Stimulated activated CD4-positive, alpha-beta T cell treated with anti-CD3 and anti-CD28 coated beads, Interleukin-4, amount 100 ng/mL, for 1 hour (primary cell): Measurements from ENCODE around the gene PIGQ.

Source experiments
- DNase-seq: peaks from one replicate; pipeline ENCODE4 v3.0.0-alpha.2; 2020

The PIGQ gene

DNA sequence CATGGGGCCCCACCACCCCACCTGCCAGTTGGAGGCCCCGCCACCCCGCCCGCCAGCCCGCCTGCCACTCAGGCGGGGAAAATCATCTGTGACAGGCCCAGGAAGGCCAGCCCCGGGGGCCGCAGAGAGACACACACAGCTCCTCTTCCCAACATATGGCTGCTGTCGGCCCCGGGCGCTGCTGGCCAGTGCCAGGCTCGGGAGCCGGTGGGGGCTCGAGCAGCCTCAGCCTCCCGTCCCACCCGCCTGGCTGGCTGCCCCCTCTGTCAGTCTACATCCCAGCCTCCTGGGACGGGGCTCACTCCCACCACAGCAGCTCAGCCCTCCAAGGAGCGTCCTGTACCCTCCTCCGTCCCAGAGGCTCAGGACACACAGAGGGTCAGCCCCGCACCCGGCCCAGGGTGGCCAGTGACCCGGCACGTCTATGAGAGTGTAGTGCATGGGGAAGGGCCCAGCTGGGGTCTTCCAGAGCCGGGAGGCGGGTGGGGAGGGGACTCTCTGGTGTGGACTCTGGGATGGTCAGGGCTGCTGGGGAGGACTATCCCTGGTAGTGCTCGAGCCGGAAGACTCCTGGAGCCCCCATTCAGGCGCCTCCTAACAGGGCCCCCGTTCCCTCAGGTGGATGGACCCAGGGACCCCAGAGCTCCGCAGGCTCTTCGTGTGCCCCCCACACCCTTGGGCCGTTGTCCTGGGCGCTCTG lies 13.1 kb upstream of the PIGQ start:
- DNase-seq = no peak

DNA sequence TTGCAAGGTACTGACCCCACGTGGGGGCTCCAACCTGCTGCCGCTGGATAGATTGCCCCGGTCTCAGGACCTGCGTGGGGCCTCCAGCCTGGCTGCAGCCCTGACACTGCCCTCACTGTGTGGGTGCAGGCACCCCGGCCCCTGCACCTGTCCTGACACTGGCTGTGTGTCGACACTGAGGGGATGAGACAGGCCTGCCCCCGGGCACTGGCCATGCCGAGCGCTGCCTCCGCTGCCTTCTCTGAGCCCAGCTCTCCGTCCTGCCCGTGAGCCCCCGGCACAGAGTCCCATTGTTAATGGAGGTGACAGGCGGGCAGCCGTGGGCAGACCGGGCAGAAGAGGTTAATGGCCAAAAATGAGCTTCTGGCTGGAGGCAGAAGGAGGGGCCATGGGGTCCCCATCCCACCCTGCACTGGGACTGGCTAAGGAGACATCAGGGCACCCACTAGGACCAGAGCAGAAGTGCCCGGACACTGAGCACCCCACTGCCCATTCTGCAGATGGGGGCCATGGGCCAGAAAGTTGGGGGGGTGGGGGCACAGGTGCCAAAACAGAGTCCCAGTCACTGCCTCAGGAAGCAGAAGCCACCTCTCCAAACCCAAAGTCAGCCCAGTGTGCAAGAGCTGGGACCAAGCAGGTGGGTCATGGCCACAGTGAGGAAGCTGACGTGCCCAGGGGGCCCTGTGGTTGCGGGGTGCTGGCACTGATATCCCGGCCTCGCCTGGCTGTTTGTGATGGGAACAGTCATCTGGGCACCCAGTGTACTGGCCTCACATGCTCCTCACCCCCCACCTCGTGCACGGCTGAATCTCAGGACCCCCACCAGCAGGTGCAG lies 12.1 kb upstream of the PIGQ start:
- no peak for DNase-seq

DNA sequence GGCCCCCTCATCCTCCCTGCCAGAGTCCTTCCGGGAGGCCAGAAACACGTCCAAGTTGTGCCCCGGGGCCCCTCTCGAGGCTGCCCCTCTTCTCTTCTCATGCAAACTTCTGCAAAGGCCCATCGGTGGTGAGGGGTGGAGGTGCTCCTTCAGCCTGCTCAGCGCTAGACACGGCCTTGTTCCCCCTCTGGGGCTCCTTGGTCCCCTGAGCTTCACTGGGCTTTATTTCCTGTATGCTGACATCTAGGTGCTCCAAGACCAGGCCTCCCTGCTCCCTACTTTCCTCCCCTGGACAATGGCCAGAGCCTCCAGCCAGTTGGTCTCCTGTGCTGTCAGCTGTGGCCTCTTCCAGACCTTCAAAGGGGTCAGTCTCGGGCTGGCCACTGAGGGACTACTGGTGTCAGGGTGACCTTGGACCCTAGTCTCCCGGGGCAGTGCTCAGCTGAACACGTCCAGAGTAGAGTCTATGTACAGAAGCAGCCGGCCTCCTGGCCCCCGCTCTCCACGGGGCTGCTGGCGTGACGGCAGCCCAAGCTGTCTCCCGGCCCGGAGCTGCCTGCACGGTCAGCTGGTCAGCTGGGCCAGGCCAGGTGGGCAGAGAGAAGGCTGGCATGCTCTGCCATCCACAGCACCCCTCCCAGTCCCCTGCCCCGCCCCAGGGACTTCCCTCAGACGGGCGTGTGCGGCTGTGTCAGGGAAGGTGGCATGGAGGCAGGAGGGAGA lies 11.3 kb upstream of the PIGQ start:
- no peak for DNase-seq

DNA sequence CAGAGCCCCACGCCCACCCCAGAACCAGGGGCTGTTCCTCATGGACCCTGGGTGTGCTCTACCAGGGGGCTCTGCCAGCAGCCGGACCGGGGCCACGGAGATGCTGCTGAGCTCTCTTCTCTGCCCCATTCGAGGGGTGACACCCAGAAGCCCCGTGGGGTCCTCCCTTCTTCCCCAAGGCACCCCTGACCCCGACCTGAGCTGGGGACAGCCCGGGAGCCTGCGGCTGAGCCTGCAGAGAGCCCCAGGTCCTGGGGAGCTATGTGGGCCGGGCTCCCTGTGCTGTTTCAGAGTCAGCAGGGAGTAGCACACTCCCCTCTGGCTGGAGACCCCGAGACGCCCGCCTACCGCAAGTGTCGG lies 10.8 kb upstream of the PIGQ start:
- DNase-seq = no peak

DNA sequence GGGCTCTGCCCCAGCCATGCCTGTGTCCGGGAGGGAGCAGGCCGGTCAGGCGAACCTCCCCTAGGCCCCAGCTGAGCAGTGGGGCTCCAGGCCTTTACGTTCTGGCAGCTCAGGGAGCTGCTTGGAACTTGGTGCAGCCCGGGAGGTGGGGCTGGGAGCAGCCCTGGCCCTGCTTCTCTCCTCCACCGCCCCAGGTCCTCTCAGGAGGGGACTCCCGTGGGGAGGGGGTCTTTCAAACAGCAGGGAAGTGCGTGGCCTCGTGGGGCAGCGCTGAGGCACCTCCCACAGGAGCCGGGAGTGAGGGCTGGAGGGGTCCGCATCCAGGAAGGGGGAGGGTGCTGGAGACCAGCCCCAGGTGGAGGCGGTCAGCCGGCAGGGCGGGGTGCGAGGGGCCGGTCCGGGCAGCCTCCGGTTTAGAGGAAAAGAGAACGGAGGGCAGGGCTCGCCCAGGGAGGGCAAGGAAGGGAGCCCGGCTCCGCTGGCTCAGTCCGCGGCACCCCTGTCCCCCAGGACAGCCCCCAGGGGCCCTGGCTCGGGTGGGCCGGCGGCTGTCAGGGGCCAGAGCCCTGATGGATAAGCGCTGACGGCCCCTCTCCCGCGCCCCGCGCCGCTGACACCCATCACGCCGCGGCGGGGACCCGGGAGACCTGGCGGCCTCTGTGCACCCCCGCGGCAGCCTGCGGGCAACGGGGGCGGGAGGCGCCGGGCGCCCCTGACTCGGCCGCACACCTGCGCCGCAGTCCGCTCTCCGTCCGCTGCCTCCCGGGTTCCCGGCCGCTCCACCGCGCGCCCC lies 10.2 kb upstream of the PIGQ start:
- no peak for DNase-seq

DNA sequence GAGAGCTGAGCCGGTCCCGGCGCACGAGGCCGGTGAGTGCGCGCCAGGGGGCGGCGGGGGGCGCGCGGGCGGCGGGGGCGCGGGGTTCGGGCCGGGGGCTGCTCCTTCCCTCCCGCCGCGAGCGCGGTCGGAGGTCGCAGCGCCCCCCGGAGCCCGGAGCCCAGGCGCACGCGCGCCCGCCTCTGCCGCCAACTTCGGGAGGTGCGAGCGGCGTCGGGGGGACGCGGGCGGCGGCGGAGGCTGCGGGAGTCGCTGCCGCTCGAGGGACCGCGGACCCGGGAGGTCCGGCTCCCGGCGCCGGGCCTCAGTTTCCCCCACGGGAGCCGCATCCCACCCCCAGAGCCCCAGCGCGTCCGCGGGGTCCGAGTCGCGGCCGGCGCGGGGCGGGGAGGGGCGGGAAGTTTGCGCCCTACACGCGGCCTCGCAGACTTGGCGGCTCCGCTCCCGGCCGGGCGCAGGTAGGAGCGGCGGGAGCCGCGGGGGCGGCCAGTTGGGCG lies 9.5 kb upstream of the PIGQ start, which contains the start of gene PRR35:
TSS of gene PRR35 (plus strand) at position 191 of the 497 bp plus-strand sequence. CDS start 2,901 bp downstream, outside the sequence.
- DNase-seq = no peak

DNA sequence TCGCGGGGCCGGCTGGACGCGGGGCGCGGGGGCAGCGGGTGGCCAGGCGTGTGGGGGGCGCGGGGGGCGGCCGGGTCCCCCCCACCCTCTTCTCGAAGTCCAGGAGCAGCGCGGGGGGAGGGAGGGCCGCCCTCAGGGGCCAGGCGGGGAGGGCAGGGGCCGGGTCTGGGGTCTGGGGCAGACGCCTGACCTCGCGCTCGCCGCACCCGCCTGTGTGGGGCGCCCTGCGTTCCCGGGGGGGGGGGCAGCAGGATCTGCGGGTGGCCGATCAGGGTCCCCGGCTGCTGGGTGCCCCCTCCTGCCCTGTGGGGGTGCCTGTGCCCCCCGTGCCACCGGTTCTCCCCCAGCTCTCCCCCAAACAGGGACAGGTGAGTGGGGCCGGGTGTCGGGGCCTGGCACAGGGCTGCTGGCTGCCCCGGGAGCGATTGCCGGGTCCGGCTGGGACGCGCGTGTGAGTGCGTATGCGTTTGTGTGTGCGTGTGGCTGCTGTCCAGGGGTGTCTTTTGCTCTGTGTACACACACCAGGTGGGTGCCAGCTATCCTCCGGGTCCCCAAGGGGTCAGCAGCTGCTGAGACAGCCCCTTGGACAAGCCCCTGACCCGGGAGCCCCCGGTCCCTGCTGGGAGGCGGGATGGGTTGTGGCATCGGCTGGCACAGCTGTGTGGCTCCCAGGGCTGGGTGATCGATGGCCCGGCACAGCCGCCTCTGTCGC lies 8.9 kb upstream of the PIGQ start:
- no peak for DNase-seq

DNA sequence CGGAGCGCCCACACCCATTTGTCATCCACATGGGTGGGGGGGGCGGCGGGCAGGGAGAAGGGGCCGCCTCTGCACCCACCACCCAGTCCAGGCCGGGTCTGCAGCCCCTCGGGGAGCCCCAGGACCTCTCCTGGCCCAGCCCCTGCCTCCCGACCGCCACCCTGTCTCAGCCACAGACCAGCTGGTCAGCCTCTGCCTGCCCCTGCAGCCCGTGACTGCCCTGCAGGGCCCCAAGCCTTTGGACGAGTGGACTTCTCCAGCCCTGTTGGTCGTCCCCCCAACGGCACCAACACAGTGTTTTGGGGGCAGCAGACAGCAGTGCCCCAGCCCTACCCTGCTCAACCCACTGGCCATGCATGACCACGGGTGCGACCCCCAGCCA lies 8.4 kb upstream of the PIGQ start:
- DNase-seq = no peak

DNA sequence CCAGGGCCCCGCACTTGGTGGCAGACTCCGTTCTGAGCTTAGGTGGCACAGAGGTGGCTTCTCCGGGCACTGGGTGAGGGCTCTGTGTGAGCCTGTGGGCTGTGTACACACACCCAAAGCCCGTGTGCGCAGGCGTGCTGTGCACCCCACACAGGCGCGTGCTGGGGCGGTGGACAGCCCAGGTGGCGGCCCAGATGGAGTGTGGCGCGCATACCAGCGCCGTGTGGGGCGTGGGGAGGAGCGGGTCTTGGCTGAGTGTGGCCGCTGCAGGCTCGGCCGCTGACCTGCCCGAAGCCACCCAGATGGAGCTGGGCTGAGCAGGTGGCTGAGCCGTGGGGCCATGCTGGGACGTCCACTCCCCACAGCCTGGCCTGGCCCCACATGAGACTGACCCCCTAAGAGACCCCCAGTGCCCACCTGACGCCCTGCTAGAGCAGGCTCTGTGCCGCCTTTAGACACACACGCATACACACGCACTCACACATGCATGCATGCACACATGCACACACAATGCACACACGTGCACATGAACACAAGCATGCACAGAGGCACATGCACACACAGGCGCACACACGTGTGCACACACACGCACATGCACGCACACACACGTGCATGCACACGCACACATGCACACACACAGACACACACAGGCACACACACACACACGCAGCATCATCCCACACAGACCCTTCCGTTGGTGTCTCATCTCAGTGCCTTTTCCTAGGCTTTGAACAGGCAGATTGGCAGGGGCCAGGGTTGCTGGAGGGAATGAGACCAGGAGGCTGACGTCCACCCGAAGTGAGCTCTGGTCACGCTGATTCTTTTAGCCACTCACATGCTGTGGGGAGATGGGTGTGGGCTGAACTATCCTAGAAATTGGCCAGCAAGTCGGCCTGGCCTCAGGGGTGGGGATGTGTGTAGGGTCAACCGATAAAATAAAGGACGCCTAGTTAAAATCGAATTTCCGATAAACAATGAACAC lies 7.5 kb upstream of the PIGQ start:
- no peak for DNase-seq

DNA sequence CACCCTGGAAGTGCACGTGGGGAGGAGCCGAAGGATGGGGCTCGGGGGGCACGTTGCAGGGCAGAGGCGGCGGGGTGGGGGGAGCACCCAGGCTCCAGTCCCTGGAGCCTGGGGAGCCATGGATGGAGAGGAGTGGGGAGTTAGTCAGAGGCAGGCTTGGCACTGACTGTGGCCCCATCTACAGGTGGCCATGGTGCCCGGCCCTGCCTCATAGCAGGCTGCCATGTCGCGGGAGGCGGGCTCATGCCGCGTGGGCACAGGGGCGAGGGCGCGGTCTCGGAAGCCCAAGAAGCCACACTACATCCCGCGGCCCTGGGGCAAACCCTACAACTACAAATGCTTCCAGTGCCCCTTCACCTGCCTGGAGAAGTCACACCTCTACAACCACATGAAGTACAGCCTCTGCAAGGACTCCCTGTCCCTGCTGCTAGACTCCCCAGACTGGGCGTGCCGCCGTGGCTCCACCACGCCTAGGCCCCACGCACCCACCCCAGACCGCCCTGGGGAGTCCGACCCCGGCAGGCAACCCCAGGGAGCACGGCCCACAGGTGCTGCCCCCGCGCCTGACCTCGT lies 6.6 kb upstream of the PIGQ start:
- DNase-seq = no peak

DNA sequence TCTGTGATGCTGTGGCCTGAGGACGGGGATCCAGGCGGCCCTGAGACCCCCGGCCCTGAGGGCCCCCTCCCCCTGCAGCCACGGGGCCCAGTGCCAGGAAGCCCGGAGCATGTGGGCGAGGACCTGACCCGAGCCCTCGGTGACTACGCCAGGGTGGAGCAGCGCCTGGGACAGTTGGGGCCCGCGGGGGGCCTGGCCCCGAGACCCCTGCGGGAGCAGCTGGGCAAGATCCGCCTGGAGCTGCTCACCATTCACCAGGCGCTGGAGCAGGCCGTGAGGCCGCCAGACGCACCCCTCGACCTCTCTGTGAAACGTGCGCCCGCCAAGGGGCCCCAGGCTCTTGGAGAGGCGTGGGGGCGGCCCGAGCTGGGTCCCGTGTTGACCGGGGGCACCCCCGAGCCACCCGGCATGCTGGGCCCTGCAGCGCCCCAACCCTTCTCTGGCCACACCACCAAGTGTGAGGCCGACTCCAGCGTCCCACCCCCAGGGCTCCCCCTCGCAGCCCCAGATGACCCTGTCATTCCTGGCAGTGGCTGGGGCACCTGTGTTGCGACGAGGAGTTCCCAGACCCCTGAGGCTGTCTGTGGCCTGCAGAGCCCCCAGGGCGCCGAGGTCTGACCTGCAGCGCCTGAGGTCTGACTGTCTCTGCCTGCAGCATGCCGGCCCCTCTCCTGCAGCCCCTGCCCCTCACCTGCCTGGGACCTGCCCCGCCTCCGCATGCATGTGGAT lies 4.9 kb upstream of the PIGQ start:
- DNase-seq = no peak

DNA sequence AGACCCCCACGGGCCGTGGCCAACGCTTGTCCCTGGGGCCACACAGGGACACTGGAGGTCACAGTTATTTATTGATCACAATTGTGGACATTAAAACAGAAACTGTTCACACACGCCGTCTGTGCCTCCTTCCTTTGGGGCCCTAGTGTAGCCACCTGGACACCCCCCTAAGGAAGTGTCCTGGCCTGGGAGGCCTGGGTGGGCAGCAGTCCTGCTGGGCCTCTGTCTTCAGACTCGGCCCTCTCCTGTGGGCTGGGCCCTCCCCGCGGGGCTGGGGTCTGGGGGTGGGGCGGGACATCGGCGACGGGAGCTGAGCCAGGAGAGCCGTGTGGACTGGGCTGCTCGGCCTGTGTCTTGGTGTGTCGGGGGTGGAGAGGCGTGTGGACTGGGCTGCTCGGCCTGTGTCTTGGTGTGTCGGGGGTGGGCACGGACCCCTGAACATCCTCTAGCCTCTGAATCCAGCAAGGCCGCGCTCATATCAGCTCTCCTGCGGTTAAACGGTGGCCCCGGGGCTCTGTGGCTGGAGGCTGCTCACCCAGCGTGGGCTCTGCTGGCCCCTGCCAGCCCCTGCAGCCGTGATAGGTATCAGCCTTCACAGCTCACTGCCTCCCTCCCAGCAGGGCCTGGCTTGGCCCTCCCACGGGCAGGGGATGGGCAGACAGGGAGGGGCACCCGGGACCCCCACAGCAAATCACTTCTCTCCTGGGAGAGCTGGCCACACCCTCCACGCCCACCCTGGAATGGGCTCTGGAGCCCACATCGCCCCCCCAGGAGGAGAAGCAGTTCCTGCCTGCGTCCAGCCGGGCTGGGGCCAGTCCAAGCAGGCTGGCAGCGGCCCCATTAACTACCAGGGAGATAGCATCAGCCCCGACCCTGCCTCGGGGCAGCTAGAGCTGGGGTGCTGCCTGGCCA lies 4.1 kb upstream of the PIGQ start:
- DNase-seq = no peak

DNA sequence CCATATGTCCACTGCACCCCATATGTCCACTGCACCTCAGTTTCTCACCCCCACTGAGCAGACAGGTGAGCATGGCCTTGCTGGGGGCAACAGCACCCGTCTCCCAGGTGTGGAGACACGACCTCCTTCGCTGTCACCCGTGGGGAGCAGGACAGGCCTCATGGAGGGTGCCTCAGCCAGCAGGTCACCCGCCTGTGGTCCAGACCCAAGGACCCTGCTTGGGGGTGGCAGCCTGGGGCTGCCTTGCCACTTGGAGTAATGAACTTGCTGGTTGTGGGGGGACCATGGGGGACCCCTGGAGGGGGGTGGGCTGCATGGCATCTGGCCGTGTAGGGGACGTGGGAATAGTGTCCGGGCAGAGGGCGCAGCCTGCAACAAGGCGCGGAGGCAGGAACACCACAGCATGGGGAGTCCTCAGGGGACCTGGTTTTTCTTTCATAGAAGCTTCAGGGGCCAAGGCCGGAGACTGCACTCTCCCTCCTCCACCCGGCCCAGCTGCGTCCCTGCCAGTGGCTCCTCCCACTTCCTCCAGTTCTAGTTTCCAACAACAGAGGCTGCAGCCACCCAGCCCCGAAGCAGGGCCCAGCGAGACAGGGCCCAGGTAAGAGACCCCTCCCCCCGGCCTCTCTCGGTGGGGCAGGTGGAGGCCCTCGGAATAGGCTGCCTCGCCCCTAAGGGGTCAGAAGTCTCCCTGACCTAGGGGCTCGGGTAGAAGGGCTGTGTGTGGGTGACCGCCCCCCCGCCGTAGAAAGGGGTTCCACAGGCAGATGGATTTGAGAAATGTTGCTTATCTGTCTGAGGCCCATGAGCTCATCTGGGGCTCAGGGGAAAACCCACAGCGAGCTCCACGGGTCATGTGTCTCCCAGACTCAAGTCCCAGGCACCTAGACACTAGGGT lies 3.0 kb upstream of the PIGQ start, which contains the start of gene NHLRC4:
TSS of gene NHLRC4 (plus strand) at position 531 of the 898 bp plus-strand sequence. CDS start 1,043 bp downstream, outside the sequence.
- DNase-seq = peak; percentile 41

DNA sequence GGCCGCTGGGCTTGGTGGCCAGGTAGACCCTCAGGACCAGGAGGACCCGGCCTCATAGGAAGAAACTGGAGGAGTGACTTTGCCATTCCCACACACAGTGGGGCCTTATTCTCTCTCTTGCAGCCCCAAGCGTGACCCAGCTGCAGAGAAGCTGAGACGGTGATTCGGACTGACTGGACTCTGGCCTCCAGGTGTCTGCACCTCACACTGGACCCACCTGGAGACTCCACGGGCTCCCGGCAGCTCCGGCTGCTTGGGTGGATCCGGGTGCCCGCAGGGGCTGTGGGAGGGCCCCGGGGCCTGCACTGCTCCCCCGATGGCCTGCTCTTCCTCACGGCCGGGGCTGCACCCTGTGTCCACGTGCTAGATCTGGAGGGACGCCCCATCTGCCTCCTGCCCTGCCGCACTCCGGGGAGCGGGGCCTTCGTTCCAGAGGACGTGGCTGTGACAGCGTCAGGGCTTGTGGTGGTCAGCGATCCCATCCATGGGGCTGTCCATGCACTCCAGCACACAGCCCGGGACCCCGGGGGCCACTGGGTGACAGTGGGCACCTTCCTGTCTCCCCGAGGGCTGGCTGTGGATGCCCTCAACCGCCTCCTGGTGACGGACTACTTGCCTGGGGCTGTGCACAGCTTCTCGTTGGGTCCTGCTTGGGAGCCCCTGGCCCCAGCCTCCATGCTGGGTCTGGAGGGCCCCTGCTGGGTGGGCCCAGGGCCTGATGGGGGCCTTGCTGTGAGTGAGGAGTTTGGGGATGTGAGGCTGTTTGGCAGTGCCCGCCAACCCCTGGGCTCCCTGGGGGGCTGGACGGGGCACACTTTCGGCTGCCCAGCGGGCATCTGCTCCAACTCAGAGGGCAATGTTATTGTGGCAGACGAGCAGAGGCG lies 2.2 kb upstream of the PIGQ start:
- DNase-seq = no peak

DNA sequence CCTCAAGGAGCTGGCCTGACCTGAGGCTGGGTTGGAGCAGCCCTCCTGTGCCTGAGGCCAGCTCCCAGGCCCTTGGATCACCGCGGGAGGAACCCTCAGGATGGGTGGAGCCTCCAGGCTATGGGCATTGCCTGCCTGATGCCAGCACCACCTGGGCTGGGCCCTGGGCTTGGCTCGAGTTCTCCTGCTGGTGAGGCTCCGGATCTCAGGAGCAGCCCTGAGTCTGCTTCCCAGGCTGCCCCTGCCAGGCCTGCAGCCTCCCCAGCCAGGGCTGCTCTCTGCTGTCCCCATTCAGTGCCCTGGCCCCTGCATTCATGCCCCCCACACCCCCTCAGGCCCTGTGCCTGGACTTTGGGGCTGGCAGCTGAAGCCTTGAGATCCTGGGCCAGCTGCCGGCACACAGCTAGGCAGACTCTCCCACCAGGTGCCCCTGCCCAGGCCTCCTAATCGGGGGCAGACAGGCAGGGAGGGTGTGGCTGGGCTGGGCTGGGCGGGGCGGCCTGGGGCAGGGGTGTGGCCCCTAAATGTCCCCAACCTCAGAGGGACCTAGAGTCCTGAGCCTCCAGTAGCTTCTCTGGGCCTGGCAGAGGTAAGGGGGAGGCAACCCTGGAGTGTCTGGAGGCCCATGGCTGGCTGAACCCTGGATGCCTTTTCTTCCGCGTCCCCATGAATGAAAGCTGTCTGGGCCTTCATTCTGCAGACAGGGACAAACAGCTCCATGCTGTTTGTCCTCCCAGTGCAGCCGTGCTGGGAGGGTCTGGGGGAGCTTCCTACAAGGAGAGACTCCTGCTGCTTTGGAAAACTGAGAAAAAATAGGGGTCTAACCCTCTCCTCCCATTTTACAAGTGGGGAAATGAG lies 1.1 kb upstream of the PIGQ start:
- no peak for DNase-seq
